HG03521 (cell line): Measurements from ENCODE around the gene KRT6B.
"Not testable (repeated sequence)": the region's sequence is repeated elsewhere in the genome, so short reads cannot be mapped to it uniquely, and the experiment has no call there.

Experiments
- ATAC-seq: cut with Tn5 transposase; IDR thresholded peaks from one replicate; pipeline ENCODE4 v1.9.1; 2021; ENCODE audit warnings: mild to moderate bottlenecking, moderate library complexity; ENCODE audit not compliant: unreplicated experiment

Gene KRT6B

DNA sequence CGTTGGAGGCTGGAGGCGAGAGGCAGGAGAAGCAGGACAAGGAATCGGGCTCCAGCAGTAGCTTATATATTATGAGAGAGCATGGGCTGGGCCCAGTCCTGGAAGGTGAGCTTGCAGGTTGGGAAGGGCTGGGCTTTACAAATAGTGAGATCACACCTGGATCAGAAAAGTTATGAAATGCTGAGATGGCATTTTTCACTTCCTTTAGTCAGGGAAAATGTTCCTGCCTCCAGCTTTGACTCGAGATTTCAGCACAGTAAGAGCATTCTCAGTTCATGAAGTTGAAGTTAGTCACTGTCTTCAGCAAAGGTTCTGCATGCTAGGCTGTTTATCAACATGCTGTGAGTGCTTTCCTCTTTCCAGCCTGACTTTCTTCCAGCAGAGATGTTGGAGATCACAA is 21.8 kb upstream of the KRT6B start, which contains the start of gene KRT6C:
KRT6C (minus strand) TSS at position 38 of the 400 bp plus-strand sequence. CDS start 68 bp downstream, outside the sequence.
- ATAC-seq, result no peak

- ATAC-seq, result no peak
Measured at GRCh38 chr12:52469853-52470252, 17.9 kb upstream of the KRT6B start.

DNA sequence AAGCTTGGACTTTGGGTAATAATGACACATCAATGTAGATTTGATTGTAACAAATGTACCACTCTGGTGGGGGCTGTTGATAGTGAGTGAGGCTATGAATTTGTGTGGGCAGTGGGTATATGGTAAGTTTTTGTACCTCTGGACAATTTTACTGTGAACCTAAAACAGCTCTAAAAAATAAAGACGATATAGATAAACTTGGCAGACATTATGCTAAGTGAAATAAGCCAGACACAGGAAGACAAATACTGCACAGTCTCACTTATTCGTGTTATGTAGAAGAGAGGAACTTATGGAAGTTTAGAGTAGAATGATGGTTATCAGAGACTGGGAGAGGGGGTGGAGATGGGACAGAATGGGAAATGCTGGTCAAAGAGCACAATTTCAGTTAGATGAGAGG is 13.0 kb upstream of the KRT6B start:
- no peak for ATAC-seq

DNA sequence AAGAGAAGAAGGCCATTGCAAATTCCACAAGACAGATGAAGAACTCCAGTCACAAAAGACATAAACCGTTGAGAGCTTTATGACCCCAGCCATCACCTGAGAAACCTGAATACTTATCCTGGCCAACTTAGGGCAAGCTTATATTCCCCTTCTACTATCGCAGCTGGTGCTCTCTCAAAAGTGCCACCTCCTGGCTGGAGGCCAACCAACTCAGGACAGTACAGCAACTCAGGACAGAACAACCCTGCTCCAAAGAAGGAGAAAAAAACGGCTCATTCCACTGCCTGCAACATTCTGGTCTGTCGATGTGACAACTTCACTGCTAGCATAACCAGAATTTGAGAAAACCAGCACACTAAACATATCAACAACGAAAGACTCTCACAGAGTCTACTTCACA is 9.7 kb upstream of the KRT6B start:
- no peak for ATAC-seq

GRCh38 chr12:52458861-52459260 is 6.9 kb upstream of the KRT6B start:
- ATAC-seq, result no peak

DNA sequence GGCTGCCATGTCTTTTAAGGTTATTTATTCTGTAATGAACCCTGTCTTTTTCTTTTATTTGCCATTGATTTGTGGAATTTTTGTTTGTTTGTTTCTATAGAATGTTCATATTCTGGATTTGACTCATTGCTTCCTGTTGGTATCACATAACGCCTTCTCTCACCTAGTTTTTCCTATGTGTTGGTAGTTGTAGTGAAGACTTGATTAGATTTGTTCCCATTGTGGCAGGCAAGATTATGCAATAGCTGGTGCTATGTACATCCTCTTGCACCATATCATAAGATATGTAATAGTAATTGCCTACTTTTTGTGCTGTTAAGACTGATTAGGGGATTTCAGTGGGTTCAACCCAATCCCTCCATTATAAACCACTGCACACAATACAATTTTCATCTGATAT is 3.9 kb upstream of the KRT6B start:
- ATAC-seq, result no peak

GRCh38 chr12:52454411-52455201 is 2.7 kb upstream of the KRT6B start:
- ATAC-seq, result no peak

DNA sequence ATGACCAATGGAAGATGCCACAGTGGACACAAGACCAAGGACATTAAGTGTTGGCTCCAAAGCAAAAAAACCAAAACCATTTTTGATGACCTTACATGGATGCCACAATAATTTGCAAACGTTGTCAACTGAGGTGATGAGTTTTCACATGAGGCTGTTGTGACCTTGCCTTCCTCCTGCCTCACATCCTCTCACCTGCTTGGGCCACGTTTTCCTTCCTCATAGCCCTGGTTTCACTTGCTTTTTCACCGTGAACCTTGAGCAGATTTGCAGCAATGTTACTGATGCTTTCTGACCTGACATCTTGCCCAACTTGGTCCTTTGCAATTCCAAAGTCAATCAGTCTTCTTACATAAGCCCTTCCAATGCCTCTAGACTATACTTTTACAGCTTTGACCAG is 3.7 kb downstream of the KRT6B start:
- no peak for ATAC-seq

DNA sequence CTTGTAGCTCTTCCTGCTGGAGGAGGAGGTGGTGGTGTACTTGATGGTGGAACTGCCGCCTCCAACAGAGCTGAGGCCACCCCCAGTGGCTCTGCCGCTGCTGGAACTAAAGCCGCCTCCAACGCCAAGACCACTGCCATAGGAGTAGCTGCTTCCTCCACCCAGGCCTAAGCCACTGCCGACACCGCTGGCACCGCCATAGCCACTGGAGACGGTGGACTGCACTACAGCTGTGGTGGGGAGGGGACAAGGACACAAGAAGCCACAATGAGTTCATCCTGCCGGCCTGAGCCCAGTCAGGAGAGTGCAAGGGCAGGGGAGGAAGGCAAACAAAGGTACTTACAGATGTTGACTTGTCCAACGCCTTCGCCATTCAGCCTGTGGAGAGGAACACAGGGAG is 4.8 kb downstream of the KRT6B start:
- ATAC-seq, result not testable (repeated sequence)

DNA sequence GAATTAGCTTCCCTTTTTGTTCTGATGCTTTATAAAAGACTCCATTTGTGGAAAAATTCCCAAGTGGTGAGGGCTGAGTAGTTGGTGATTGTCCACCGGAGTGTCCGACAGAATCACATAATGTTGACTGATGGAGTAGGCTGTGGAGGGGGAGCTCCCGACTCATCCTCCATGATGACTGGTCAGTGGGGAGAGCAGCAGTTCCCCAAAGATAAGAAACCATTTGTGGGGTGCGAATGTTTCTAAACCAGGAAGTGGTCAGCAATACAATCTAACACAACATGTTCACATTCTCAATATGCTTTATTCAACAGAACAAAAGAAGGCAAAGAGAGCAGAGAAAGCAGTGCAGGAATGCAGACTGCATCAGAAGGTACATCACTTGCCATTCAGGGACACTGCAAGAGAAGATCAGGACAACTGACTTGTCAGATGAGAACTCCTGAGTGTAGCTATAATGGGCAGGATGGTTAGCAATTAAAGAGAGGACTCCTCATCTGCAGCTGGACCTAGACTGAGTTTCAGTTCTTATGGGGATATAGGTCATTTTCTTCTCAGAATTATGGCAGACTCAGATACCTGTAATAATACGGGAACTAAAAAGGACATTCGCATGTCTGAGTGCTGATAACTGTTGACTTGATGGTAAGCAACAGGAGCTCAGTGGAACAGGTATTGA is 5.4 kb downstream of the KRT6B start:
- ATAC-seq, result no peak

GRCh38 chr12:52445876-52446275 is 6.1 kb downstream of the KRT6B start:
- no peak for ATAC-seq

DNA sequence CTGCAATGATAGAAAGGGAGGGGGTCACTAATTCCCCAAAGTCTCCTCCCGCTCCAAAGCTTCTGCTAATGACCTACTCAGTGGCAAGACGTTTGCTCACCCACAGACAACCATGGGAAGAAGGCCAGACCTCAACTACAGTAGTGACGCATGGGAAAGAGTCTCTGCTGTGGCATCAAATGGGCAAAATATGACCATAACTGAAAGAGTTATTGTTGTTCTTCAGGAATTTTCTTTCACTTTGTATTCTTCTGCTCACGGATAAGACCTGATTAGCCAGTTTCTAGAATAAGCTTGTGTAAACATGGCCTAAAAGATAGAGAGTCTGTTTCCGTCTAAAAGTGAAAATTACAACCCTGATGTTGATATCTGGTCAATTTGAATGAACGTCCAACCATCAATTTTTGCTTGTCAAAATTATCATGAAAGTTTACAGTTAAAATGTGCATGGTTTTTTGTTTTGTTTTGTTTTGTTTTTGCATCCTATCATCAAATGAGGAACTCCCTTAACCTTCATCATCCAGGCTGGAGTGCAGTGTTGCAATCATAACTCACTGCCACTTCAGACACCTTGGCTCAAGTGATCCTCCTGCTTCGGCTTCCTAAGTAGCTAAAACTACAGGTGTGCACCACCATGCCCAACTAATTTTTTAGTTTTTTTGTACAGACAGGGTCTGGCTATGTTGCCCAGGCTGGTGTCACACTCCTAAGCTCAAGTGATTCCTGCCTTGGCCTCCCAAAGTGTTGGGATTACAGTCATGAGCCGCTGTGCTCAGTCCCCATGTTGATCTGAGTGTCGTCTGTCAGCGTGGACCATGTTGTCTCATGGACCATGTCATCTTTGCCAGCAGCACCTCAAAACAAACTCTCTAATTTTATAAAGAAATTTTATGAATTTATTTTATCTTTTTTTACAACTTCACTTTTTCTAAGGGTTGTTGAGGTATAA is 7.0 kb downstream of the KRT6B start:
- no peak for ATAC-seq

DNA sequence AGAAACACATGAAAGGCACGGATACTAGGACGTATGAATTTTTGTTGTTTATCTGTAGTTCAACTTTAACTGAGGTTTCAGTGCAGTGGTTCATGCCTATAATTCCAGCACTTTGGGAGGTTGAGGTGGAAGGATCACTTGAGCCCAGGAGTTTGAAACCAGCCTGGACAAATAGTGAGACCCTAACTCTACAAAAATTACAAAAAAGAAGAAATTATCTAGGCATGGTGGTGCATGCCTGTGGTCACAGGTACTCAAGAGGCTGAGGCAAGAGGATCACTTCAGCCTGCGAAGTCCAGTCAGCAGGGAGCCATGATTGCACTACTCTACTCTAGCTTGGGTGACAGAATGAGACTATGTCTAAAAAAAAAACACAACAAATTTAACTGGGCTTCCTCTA is 8.0 kb downstream of the KRT6B start:
- ATAC-seq, result no peak

GRCh38 chr12:52442600-52443061 is 9.3 kb downstream of the KRT6B start:
- ATAC-seq, result no peak

DNA sequence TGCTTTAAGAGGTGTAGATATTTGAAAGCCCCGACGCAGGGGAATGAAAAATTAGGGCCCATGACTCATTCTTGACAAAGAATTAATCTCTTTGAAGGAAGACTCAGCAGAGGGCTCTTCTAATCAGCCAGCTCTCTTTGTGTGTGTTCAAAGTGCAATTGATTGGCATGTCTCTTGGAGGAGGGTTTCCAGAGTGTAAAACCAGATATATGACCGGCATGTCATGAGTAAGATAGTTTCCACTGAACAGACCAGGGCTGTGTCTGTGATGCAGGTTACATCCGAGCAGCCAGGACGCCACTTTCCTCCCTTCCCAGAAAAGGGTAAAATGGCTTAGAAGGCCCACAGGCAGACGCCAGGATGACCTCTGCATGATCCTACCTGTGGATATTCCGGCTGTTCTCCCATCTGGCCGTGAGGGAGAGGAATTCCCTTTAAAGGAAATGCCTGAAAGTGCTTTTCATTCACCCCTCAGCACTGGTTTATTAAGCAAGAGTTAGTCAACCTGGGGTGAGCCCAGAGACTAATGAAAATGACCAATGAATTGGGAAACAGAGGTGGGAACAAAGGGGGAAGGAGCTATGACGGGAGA is 10.5 kb downstream of the KRT6B start:
- no peak for ATAC-seq

GRCh38 chr12:52440821-52441319 is 11.1 kb downstream of the KRT6B start:
- no peak for ATAC-seq

DNA sequence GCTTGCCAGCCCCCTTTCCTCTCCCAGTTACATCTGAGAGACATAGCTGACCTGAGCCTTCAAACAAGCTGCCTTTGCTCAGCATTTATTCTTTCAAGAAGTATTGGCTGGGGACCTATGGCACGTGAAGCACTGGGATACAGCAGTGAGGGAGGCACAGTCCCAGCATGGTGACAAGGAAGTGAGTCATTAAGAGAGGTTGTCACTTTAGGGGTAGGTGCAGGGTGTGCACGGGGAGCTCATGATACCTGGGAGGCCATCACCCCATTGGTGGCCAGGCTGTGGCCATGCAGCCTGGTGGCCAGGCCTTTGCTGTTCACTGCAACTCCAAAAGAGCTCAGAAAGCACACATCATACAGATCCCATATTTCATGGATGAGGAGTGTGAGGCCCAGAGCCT is 12.1 kb downstream of the KRT6B start:
- no peak for ATAC-seq

GRCh38 chr12:52439420-52439819 is 12.5 kb downstream of the KRT6B start:
- no peak for ATAC-seq

GRCh38 chr12:52438305-52439301 is 13.3 kb downstream of the KRT6B start:
- ATAC-seq, result no peak
